Measurements from ENCODE around the gene KIRREL3.
A peak's percentile ranks its signal among the peaks of the same experiment; 100 is the strongest.

The KIRREL3 gene

DNA sequence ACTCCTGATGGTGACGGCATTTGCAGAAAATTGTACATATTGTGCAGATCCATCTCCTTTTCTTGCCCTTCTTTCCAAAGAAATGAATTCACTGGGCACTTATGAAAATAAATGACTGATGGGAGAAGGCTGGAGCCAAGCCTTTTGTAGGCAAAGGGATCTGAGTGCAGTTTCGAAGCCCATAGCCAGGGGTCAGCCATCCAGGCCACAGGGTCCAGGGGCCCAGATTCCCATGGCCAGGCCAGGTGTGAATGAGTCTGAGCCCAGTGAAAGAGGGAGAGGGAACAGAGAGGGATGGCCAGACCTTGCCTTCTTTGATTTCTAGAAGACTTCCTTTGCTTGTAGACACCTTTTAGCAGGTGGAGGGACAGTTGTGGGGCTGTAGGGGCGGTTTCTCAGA is 209.1 kb downstream of the KIRREL3 start:
- TF ChIP-seq, protein P1, sequence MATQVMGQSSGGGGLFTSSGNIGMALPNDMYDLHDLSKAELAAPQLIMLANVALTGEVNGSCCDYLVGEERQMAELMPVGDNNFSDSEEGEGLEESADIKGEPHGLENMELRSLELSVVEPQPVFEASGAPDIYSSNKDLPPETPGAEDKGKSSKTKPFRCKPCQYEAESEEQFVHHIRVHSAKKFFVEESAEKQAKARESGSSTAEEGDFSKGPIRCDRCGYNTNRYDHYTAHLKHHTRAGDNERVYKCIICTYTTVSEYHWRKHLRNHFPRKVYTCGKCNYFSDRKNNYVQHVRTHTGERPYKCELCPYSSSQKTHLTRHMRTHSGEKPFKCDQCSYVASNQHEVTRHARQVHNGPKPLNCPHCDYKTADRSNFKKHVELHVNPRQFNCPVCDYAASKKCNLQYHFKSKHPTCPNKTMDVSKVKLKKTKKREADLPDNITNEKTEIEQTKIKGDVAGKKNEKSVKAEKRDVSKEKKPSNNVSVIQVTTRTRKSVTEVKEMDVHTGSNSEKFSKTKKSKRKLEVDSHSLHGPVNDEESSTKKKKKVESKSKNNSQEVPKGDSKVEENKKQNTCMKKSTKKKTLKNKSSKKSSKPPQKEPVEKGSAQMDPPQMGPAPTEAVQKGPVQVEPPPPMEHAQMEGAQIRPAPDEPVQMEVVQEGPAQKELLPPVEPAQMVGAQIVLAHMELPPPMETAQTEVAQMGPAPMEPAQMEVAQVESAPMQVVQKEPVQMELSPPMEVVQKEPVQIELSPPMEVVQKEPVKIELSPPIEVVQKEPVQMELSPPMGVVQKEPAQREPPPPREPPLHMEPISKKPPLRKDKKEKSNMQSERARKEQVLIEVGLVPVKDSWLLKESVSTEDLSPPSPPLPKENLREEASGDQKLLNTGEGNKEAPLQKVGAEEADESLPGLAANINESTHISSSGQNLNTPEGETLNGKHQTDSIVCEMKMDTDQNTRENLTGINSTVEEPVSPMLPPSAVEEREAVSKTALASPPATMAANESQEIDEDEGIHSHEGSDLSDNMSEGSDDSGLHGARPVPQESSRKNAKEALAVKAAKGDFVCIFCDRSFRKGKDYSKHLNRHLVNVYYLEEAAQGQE (IDR thresholded peaks at IDR 0.05; ENCODE audit: insufficient replicate concordance, low read depth) = no peak
- Histone ChIP-seq H3K27me3 (ENCODE audit: insufficient read depth, poor library complexity, severe bottlenecking) (no peaks in the 10 kb centered on the region), H3K4me3 (replicated peaks; ENCODE audit: insufficient read depth, low read length) (no peak overlapping the region), H3K27ac (replicated peaks) (no peak overlapping the region)
- DNase-seq (ENCODE audit: low read depth in 1 of 2, low spot score in 1 of 2) = no peak

DNA sequence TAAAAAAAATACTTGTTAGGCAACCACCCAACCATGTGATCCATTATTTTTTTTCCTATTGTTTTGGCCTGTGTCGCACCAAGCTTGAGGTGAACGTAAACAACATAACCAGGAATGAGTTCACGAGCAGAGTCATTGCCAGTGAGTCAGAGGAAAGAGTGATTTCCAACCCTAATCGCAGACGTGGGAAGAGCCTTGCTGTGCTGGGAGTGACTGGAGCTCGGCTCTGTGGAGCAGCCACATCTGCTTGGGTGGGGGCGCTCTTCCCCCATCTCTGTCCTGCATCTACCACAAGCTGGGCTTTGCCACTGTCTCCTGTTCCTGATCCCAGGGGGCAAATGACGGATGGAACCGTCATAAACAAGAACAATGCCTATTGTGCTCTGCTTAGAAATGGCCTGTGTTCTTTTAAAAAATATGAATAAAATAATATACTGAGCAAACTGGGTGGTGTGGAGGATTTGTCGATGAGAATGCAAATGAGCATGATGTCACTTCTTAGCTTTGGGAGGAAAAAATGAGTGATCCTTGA is 210.0 kb downstream of the KIRREL3 start:
- TF ChIP-seq, protein P2, sequence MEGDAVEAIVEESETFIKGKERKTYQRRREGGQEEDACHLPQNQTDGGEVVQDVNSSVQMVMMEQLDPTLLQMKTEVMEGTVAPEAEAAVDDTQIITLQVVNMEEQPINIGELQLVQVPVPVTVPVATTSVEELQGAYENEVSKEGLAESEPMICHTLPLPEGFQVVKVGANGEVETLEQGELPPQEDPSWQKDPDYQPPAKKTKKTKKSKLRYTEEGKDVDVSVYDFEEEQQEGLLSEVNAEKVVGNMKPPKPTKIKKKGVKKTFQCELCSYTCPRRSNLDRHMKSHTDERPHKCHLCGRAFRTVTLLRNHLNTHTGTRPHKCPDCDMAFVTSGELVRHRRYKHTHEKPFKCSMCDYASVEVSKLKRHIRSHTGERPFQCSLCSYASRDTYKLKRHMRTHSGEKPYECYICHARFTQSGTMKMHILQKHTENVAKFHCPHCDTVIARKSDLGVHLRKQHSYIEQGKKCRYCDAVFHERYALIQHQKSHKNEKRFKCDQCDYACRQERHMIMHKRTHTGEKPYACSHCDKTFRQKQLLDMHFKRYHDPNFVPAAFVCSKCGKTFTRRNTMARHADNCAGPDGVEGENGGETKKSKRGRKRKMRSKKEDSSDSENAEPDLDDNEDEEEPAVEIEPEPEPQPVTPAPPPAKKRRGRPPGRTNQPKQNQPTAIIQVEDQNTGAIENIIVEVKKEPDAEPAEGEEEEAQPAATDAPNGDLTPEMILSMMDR (IDR thresholded peaks at IDR 0.05; ENCODE audit: insufficient read depth, low read length) = no peak
- TF ChIP-seq, protein P1 (IDR thresholded peaks at IDR 0.05; ENCODE audit: insufficient replicate concordance, low read depth) = no peak
- no peak for TF ChIP-seq POLR2AphosphoS5 (IDR thresholded peaks at IDR 0.05; ENCODE audit: low read depth)
- no peak for TF ChIP-seq SPI1 (IDR thresholded peaks at IDR 0.05; ENCODE audit: borderline replicate concordance, low read depth)
- TF ChIP-seq GABPA (IDR thresholded peaks at IDR 0.05; ENCODE audit: low read depth) = no peak
- no peak overlapping the region for H3K27ac ChIP-seq (replicated peaks)

DNA sequence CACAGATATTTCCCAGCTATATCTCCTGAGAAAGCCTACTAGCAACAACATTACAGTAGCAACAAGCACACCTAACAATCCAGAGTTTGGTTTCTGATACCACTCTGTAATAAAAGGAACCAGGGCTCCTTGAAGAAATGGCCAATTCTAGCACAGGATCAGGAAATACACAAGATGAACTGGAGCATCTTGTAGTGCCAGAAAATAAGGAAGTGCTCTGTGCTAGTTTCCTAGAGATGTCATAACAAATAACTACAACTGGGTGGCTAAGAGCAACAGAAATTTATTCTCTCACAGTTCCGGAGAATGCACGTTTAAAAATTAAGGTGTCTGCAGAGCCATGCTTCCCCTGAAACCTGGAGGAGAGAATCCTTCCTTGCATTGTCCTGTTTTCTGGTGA is 217.8 kb downstream of the KIRREL3 start:
- Histone ChIP-seq H3K4me3 (replicated peaks; ENCODE audit: insufficient read depth, low read length) (no peak overlapping the region), H3K27ac (replicated peaks) (no peak overlapping the region), H3K27me3 (ENCODE audit: insufficient read depth, poor library complexity, severe bottlenecking) (no peaks in the 10 kb centered on the region)
- DNase-seq (ENCODE audit: low read depth in 1 of 2, low spot score in 1 of 2) = no peak
- TF ChIP-seq SPI1 (IDR thresholded peaks at IDR 0.05; ENCODE audit: borderline replicate concordance, low read depth) = peak; percentile 80
- TF ChIP-seq, protein P2 (IDR thresholded peaks at IDR 0.05; ENCODE audit: insufficient read depth, low read length) = no peak

More for the DNA sequence above, 210.0 kb downstream of the KIRREL3 start:
- no peak overlapping the region for H3K4me3 ChIP-seq (replicated peaks; ENCODE audit: insufficient read depth, low read length)
- no peaks in the 10 kb centered on the region for H3K27me3 ChIP-seq (ENCODE audit: insufficient read depth, poor library complexity, severe bottlenecking)
- no peak for DNase-seq (ENCODE audit: low read depth in 1 of 2, low spot score in 1 of 2)

DNA sequence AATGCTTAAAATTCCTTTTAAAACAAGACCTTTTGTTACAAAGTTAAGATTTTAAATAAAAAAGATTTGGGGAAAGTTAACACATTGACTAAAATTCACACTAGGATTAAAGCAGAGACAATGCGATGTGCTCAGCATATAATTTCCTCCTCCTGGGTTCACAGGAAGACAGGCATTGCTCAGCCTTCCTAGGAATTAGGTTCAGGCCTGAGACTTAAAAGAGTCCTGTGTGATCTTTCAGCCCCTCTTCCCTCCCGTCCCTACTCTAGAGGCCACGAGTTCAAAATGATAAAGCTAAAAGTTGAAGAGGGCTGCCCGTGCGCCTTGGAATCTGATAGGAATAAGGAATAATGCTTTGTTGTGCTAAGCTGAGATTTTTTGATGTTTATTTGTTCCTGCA is 218.6 kb downstream of the KIRREL3 start:
- no peak overlapping the region for H3K4me3 ChIP-seq (replicated peaks; ENCODE audit: insufficient read depth, low read length)
- DNase-seq (ENCODE audit: low read depth in 1 of 2, low spot score in 1 of 2) = no peak
- H3K27me3 ChIP-seq (ENCODE audit: insufficient read depth, poor library complexity, severe bottlenecking) = no peaks in the 10 kb centered on the region
- TF ChIP-seq POLR2AphosphoS5 (IDR thresholded peaks at IDR 0.05; ENCODE audit: low read depth) (no peak), SPI1 (IDR thresholded peaks at IDR 0.05; ENCODE audit: borderline replicate concordance, low read depth) (no peak), GABPA (IDR thresholded peaks at IDR 0.05; ENCODE audit: low read depth) (no peak)
- TF ChIP-seq, protein P2 (IDR thresholded peaks at IDR 0.05; ENCODE audit: insufficient read depth, low read length) = no peak
- TF ChIP-seq, protein P1 (IDR thresholded peaks at IDR 0.05; ENCODE audit: insufficient replicate concordance, low read depth) = no peak
- no peak overlapping the region for H3K27ac ChIP-seq (replicated peaks)

Data from HL-60 (cell line).